Endodermal cell (in vitro differentiated cells): Measurements from ENCODE around the gene ZNF492. TPM values are rescaled to one million over a fixed set of nuclear protein-coding genes. Genes with fewer than 3 reads are reported as not detected.

Experiments
- DNase-seq: peaks from one replicate; pipeline ENCODE4 v3.0.0-alpha.2; 2017
- H3K27ac ChIP-seq: 2 replicates; pipeline ENCODE4 v1.5.1; 2013; ENCODE audit warnings: mild to moderate bottlenecking, low read depth, low read length, moderate library complexity
- H3K27me3 ChIP-seq: 2 replicates; pipeline ENCODE4 v1.6.1; 2013; ENCODE audit warnings: mild to moderate bottlenecking, low read length, moderate library complexity; ENCODE audit not compliant: insufficient read depth, control insufficient read depth, poor library complexity, severe bottlenecking
- H3K36me3 ChIP-seq: 2 replicates; pipeline ENCODE4 v1.7.0; 2013; ENCODE audit warnings: mild to moderate bottlenecking, low read length, moderate library complexity; ENCODE audit not compliant: control insufficient read depth, insufficient read depth
- H3K4me1 ChIP-seq: one replicate; pipeline ENCODE4 v1.7.0; 2013; ENCODE audit warnings: low read length; ENCODE audit not compliant: control insufficient read depth, insufficient read depth
- H3K4me3 ChIP-seq: 2 replicates; pipeline ENCODE4 v1.5.1; 2013; ENCODE audit warnings: mild to moderate bottlenecking, low read length, moderate library complexity
- H3K9ac ChIP-seq: 2 replicates; pipeline ENCODE4 v1.6.1; 2013; ENCODE audit warnings: mild to moderate bottlenecking, low read length, moderate library complexity; ENCODE audit not compliant: poor library complexity, severe bottlenecking; ENCODE audit errors: extremely low read depth
- H3K9me3 ChIP-seq: 2 replicates; pipeline ENCODE4 v1.6.1; 2013; ENCODE audit warnings: mild to moderate bottlenecking, low read length, moderate library complexity; ENCODE audit not compliant: control insufficient read depth
- H3K27ac Mint-ChIP-seq: 2 replicates; pipeline ENCODE4 v1.8.0; 2020; ENCODE audit warnings: mixed read lengths
- H3K27me3 Mint-ChIP-seq: 2 replicates; pipeline ENCODE4 v1.8.0; 2021; ENCODE audit warnings: mild to moderate bottlenecking, mixed read lengths; ENCODE audit not compliant: insufficient read depth
- H3K36me3 Mint-ChIP-seq: 2 replicates; pipeline ENCODE4 v1.8.0; 2020; ENCODE audit warnings: low read depth, mixed read lengths
- H3K4me1 Mint-ChIP-seq: 2 replicates; pipeline ENCODE4 v1.8.0; 2020; ENCODE audit warnings: mixed read lengths
- H3K4me3 Mint-ChIP-seq: 2 replicates; pipeline ENCODE4 v1.8.0; 2020; ENCODE audit warnings: mild to moderate bottlenecking, moderate library complexity, mixed read lengths
- H3K9me3 Mint-ChIP-seq: 2 replicates; pipeline ENCODE4 v1.8.0; 2020; ENCODE audit warnings: mild to moderate bottlenecking, mixed read lengths
- CTCF ChIP-seq: fragments of 200-600 bp; sonication (generic); conservative IDR thresholded peaks from 2 replicates; pipeline ENCODE4 v1.5.0; 2021; ENCODE audit warnings: antibody characterized with exemption, mild to moderate bottlenecking
- WGBS, 2 experiments: methylation state at CpG; one replicate each; pipeline versions ENCODE4 v1.1.5 to v1.1.7; 2013; ENCODE audit warnings: missing lambda C conversion rate in 2 of 2, mixed read lengths in 1 of 2; ENCODE audit not compliant: insufficient coverage in 1 of 2, insufficient read length in 1 of 2; 5-methylcytosine and 5-hydroxymethylcytosine counted together
- total RNA-seq, 2 donors: library from RNA; stranded (reverse); fragmentation: NEBNext Ultra II Directional in 1 of 2; extraction: Animal tissue kit (Norgen Biotek cat#: 25700) in 1 of 2; gene quantifications; 2 replicates in 1 of 2; 3 replicates in 1 of 2; pipeline ENCODE4 v1.2.1, GENCODE V29; 2021

Gene ZNF492
- total RNA-seq, 2 donors from 2014 or later = not detected

GRCh38 chr19:22600690-22601648 lies 33.2 kb upstream of the ZNF492 start:
- peaks cover 53% of the 10 kb centered on the region for H3K9me3 ChIP-seq
- WGBS, 2 experiments = 75 to 82% methylated on average over 11 to 18 of the region's 18 CpGs

DNA sequence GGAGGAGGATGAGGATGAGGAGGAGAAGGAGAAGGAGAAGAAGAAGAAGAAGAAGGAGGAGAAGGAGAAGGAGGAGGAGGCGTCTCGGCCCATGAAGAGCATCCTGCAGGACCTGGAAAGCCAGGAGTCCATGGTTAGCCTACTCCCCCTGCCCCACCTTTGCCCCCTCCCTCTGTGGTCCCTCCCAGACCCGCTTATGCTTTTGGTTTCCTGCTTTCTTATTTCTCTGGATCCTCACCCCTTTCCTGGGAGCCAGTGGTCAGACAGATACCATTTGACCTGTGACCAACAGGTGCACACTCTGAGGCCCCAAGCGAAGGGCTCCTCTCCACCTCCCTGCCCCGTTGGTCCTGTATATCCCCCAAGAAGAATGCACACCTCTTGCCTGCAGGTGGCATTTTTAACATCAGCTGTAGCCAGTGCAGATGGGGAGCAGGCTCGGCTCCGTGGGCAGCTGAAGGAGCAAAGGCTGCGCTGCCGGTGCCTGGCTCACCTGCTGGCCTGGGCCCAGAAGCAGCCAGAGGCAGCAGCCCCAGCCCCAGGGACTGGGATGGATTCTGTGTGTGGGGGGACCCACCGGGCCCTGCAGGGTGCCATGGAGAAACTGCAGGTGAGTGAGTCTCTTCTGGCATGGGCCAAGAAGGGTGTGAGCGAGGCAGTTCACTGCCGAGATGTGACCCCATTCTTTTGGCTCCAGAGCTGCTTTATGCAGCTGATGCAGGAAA lies 32.1 kb upstream of the ZNF492 start:
- Mint-ChIP-seq H3K4me1 (no peaks in the 10 kb centered on the region), H3K27ac (no peak overlapping the region), H3K27me3 (no peaks in the 10 kb centered on the region), H3K9me3 (peaks cover 92% of the 10 kb centered on the region), H3K36me3 (no peaks in the 10 kb centered on the region), H3K4me3 (no peak overlapping the region)
- H3K36me3 ChIP-seq = no peaks in the 10 kb centered on the region
- no peaks in the 10 kb centered on the region for H3K27me3 ChIP-seq
- H3K4me3 ChIP-seq = no peak overlapping the region
- H3K4me1 ChIP-seq = no peaks in the 10 kb centered on the region
- H3K27ac ChIP-seq = no peak overlapping the region
- no peak overlapping the region for H3K9ac ChIP-seq
- H3K9me3 ChIP-seq = peaks cover 50% of the 10 kb centered on the region
- no peak for DNase-seq
- no peak for TF ChIP-seq CTCF
- 72 to 75% methylated on average over 4 to 12 of the region's 12 CpGs for WGBS, 2 experiments

More at GRCh38 chr19:22600690-22601648, 33.2 kb upstream of the ZNF492 start:
- no peak for DNase-seq
- H3K27me3 ChIP-seq = no peaks in the 10 kb centered on the region
- no peak for TF ChIP-seq CTCF
- no peak overlapping the region for H3K27ac ChIP-seq
- no peak overlapping the region for H3K9ac ChIP-seq
- Mint-ChIP-seq H3K27ac (no peak overlapping the region), H3K9me3 (peaks cover 92% of the 10 kb centered on the region), H3K36me3 (no peaks in the 10 kb centered on the region), H3K27me3 (no peaks in the 10 kb centered on the region), H3K4me1 (no peaks in the 10 kb centered on the region), H3K4me3 (no peak overlapping the region)
- H3K36me3 ChIP-seq = no peaks in the 10 kb centered on the region
- H3K4me1 ChIP-seq = no peaks in the 10 kb centered on the region
- H3K4me3 ChIP-seq = no peak overlapping the region

GRCh38 chr19:22602631-22603272 lies 31.4 kb upstream of the ZNF492 start:
- WGBS, 2 experiments = 89 to 93% methylated on average over 13 to 19 of the region's 19 CpGs

More at GRCh38 chr19:22602631-22603272, 31.4 kb upstream of the ZNF492 start:
- H3K4me3 Mint-ChIP-seq = no peak overlapping the region
- peaks cover 47% of the 10 kb centered on the region for H3K9me3 ChIP-seq
- no peak for DNase-seq
- no peak overlapping the region for H3K27ac Mint-ChIP-seq
- no peak overlapping the region for H3K9ac ChIP-seq
- no peaks in the 10 kb centered on the region for H3K4me1 Mint-ChIP-seq
- no peak overlapping the region for H3K4me3 ChIP-seq
- H3K27me3 ChIP-seq = no peaks in the 10 kb centered on the region
- peaks cover 92% of the 10 kb centered on the region for H3K9me3 Mint-ChIP-seq
- no peak overlapping the region for H3K27ac ChIP-seq
- no peaks in the 10 kb centered on the region for H3K4me1 ChIP-seq
- no peaks in the 10 kb centered on the region for H3K36me3 Mint-ChIP-seq
- no peaks in the 10 kb centered on the region for H3K27me3 Mint-ChIP-seq
- H3K36me3 ChIP-seq = no peaks in the 10 kb centered on the region
- no peak for TF ChIP-seq CTCF
